GM19238 (cell line): ENCODE measurements around the gene GLYR1.
A peak's percentile ranks its signal among the peaks of the same experiment; 100 is the strongest.

ENCODE experiments used
- DNase-seq: peaks from one replicate; pipeline ENCODE4 v3.0.0; 2011; ENCODE audit warnings: low spot score; ENCODE audit not compliant: insufficient read length

Gene GLYR1

GRCh38 chr16:4850211-4850610, 3.1 kb upstream of the GLYR1 start:
- no peak for DNase-seq

GRCh38 chr16:4847774-4848587, 893 bp upstream of the GLYR1 start:
- DNase-seq = peak; percentile 37

- peak; percentile 26 for DNase-seq
These were observed 586 bp downstream of the GLYR1 start for GRCh38 chr16:4846503-4846900.

- DNase-seq = no peak
These were observed 6.1 kb downstream of the GLYR1 start for GRCh38 chr16:4840984-4841383.

- DNase-seq = no peak
These were observed 7.1 kb downstream of the GLYR1 start for GRCh38 chr16:4839942-4840341.

GRCh38 chr16:4837733-4838501, 9.2 kb downstream of the GLYR1 start:
- no peak for DNase-seq

GRCh38 chr16:4836727-4837126, 10.4 kb downstream of the GLYR1 start:
- DNase-seq = no peak

GRCh38 chr16:4833584-4833983, 13.5 kb downstream of the GLYR1 start:
- no peak for DNase-seq

GRCh38 chr16:4832698-4833343, 14.3 kb downstream of the GLYR1 start:
- no peak for DNase-seq

- no peak for DNase-seq
These were observed 15.5 kb downstream of the GLYR1 start for GRCh38 chr16:4831616-4832015.

- DNase-seq = no peak
These were observed 16.7 kb downstream of the GLYR1 start for GRCh38 chr16:4830408-4830807.

- no peak for DNase-seq
These were observed 18.3 kb downstream of the GLYR1 start for GRCh38 chr16:4828567-4829321.

- no peak for DNase-seq
These were observed 20.1 kb downstream of the GLYR1 start for GRCh38 chr16:4826980-4827379.

- DNase-seq = no peak
These were observed 20.6 kb downstream of the GLYR1 start for GRCh38 chr16:4826526-4826925.

GRCh38 chr16:4825196-4825595, 21.9 kb downstream of the GLYR1 start:
- no peak for DNase-seq

- no peak for DNase-seq
These were observed 26.4 kb downstream of the GLYR1 start for GRCh38 chr16:4820652-4821051.

- no peak for DNase-seq
These were observed 32.4 kb downstream of the GLYR1 start for GRCh38 chr16:4814542-4815173.

GRCh38 chr16:4814046-4814445, 33.0 kb downstream of the GLYR1 start:
- no peak for DNase-seq

- DNase-seq = no peak
These were observed 33.7 kb downstream of the GLYR1 start for GRCh38 chr16:4813251-4814003.

- DNase-seq = no peak
These were observed 35.3 kb downstream of the GLYR1 start for GRCh38 chr16:4811773-4812172.
